Duodenal mucosa (tissue), 2 donors: ENCODE measurements around the gene RARRES2.

Source experiments
- H3K27ac ChIP-seq: one replicate; pipeline ENCODE4 v1.7.0; 2013; ENCODE audit warnings: low read depth, low read length
- H3K27me3 ChIP-seq, 2 donors: one replicate each; pipeline ENCODE4 v1.7.0; 2013; ENCODE audit warnings: low read length in 2 of 2, control low read depth in 1 of 2; ENCODE audit not compliant: insufficient read depth in 2 of 2, control insufficient read depth in 1 of 2
- H3K36me3 ChIP-seq, 2 donors: one replicate each; pipeline ENCODE4 v1.7.0; 2013; ENCODE audit warnings: low read length in 2 of 2, control low read depth in 1 of 2; ENCODE audit not compliant: insufficient read depth in 2 of 2, control insufficient read depth in 1 of 2
- H3K4me1 ChIP-seq, 2 donors: one replicate each; pipeline ENCODE4 v1.7.0; 2013; ENCODE audit warnings: low read length in 2 of 2, control low read depth in 1 of 2; ENCODE audit not compliant: insufficient read depth in 2 of 2, control insufficient read depth in 1 of 2
- H3K4me3 ChIP-seq, 2 donors: one replicate each; pipeline ENCODE4 v1.7.0; 2013; ENCODE audit warnings: low read length in 2 of 2, low read depth in 1 of 2
- H3K9ac ChIP-seq, 2 donors: one replicate each; pipeline ENCODE4 v1.7.0; 2013; ENCODE audit warnings: low read length in 2 of 2, low read depth in 1 of 2
- H3K9me3 ChIP-seq, 2 donors: one replicate each; pipeline ENCODE4 v1.7.0; 2013; ENCODE audit warnings: low read length in 2 of 2, control low read depth in 1 of 2; ENCODE audit not compliant: control insufficient read depth in 1 of 2

Gene RARRES2

DNA sequence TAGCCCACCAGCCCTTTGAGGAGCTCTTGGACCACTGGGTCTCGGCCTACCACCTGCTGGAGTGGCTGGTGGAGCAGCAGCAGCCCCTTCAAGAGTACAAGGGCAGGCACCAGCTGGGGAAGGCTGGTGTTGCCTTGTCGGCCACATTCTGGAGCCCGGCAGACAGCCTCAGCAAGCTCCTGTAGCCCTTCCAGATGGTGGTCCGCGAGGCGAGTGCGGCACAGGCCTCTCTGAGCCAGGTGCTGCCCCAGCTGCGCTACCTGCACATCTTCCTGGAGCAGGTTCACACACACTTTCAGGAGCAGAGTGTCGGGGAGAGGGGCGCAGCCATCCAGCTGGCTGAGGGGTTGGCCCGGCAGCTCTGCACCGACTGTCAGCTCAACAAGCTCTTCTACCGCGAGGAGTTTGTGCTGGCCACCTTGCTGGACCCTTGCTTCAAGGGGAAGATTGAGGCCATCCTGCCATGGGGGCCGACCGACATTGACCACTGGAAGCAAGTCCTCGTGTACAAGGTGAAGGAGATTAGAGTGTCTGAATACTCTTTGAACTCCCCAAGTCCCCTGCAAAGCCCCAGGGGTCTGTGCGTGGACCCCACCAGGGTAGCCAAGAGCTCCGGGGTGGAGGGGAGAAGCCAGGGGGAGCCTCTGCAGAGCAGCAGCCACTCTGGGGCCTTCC is 11.1 kb downstream of the RARRES2 start:
- Histone ChIP-seq H3K9ac (no peak overlapping the region), H3K27me3 (no peaks in the 10 kb centered on the region), H3K4me1 (peaks cover 0 to 11% of the 10 kb centered on the region in 2 donors), H3K27ac (no peak overlapping the region), H3K4me3 (no peak overlapping the region), H3K36me3 (peaks cover 7 to 28% of the 10 kb centered on the region in 2 donors), H3K9me3 (no peaks in the 10 kb centered on the region)

DNA sequence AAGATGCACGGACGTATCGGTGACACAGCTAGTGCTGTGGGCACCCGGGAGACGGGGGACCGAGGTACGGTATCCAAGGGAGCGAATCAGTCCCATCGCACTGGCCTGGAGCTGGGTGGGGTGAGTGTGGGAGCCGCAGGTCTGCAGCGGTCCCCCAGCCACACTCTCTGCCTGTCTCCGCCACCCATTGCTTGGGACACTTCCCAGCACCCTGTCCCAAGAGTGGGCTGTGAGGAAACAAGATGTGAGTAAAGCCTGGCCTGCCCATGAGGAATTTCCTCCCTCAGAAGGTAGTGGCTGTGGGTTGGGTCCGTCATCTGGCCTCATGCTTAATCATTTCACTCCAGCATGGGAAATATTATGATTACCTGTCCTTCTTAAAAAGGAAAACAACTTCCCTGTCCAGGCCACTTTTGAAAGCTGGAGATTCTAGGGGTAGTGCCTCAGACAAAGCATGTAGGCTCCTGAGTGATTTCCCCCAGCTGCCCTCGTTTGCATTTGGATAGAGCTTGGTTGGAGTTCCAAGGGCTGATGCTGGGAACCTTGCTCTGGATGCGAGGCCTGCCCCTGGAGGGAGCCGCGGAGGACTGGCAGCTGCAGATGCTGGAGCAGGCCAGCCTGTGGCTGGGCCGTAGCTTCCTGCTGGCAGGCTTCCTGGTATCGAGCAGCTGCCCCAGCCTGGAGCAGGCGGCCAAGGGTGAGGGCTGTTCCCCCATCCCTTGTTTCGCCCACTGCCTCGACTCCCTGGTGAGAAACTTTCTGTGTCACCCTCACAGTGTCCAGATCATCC is 11.9 kb downstream of the RARRES2 start:
- no peak overlapping the region for H3K9ac ChIP-seq
- peaks cover 7 to 29% of the 10 kb centered on the region in 2 donors for H3K36me3 ChIP-seq
- no peak overlapping the region for H3K27ac ChIP-seq

DNA sequence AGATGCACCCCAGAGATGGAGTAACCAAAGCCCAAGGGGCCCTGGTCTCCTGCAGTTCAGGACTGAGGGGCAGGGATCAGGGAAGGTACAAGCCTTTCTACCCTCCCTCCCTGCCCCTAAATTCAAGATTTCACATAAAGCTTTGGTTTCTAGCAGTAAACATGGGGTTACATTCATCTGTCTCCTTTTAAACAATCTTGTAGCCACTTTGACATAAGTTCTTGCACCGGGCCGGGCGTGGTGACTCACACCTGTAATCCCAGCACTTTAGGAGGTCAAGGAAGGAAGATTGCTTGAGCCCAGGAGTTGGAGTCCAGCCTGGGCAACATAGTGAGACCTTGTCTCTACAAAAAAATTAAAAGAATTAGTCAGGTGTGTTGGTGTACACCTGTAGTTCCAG is 14.1 kb downstream of the RARRES2 start:
- H3K27me3 ChIP-seq: no peaks in the 10 kb centered on the region
- peaks cover 22 to 24% of the 10 kb centered on the region in 2 donors for H3K4me1 ChIP-seq
- H3K4me3 ChIP-seq: no peak overlapping the region
- H3K36me3 ChIP-seq: peaks cover 7 to 29% of the 10 kb centered on the region in 2 donors
- no peaks in the 10 kb centered on the region for H3K9me3 ChIP-seq
- H3K27ac ChIP-seq: no peak overlapping the region
- no peak overlapping the region for H3K9ac ChIP-seq

More for the DNA sequence above, 11.9 kb downstream of the RARRES2 start:
- H3K4me3 ChIP-seq: no peak overlapping the region
- no peaks in the 10 kb centered on the region for H3K27me3 ChIP-seq
- H3K9me3 ChIP-seq: no peaks in the 10 kb centered on the region
- peaks cover 7 to 14% of the 10 kb centered on the region in 2 donors for H3K4me1 ChIP-seq

DNA sequence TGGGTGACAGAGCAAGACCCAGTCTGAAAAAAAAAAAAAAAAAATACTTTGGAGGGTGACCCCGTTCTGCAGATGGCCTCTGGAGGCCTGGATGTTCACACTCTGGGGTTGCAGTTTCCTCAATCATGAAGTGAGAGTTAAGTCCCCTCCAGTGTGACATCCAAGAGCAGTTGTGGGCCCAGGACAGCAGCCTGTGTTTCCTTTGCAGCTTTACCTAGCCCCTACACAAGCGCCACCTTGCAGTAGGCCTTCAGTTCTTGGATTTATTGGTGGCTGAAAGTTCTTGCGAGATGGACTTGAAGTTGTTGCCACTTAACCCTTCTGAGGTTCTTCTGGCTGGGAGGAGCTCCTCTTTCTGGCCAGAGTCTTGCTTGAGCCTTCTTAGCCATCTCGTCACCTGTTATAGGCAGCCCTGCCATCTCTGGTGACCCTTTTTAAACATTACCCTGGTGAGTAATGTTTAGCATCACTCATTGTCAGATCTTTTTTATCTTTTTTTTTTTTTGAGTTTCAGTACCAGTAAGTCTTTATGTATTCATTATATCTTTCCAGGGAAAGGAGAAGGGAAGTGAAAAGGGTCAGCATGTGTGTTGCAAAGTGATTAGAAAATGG is 14.7 kb downstream of the RARRES2 start:
- Histone ChIP-seq H3K9ac (no peak overlapping the region), H3K4me3 (no peak overlapping the region), H3K9me3 (no peaks in the 10 kb centered on the region), H3K4me1 (peaks cover 27% of the 10 kb centered on the region in 2 donors), H3K27me3 (no peaks in the 10 kb centered on the region), H3K36me3 (peaks cover 7 to 29% of the 10 kb centered on the region in 2 donors), H3K27ac (no peak overlapping the region)

DNA sequence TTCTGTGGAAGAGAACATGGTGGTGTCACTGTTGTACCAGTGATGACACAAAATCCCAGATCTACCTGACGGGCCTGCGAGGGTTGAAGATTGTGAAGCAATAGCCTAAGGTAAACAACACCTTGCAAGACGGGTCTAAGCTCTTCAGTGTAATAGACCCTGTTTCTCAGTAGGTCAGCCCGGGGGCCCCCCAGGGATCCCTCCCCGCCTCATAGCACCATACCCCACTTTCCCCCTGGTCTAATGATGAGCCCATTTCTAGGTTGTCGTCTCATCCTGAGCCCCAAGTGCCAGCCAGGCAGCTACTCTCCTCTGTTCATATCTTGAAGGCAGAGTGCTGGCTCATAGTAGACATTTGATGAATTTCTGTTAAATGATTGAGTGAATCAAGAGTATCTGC is 15.5 kb downstream of the RARRES2 start:
- Histone ChIP-seq H3K4me3 (no peak overlapping the region), H3K27ac (no peak overlapping the region), H3K9me3 (no peaks in the 10 kb centered on the region)

DNA sequence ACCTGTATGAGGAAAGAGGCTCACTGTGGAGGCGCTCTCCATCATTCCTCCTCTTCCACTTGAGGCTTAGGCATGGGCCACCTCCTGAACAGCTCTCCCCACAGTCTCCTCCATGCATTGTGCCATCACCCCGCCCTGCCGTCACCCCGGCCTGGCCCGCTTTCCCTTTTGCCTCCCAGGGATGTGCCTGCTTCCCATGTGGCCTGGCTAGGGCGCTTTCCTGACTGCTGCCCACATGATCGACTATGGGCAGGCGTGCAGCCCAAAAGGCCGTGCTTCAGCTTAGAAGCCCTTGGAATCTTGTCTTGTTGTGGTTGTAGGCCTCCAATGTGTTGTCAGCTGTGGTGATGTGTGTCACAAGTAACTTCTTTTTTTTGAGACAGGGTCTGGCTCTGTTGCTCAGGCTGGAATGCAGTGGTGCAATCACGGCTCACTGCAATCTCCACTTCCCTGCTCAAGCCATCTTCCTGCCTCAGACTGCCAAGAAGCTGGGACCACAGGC is 16.3 kb downstream of the RARRES2 start:
- H3K4me1 ChIP-seq: peaks cover 28% of the 10 kb centered on the region in 2 donors
- H3K9ac ChIP-seq: peak overlapping the region in 1 of 2 donors; percentile 89
- H3K9me3 ChIP-seq: no peaks in the 10 kb centered on the region
- H3K27ac ChIP-seq: no peak overlapping the region
- no peaks in the 10 kb centered on the region for H3K27me3 ChIP-seq
- H3K36me3 ChIP-seq: peaks cover 7 to 27% of the 10 kb centered on the region in 2 donors
- H3K4me3 ChIP-seq: no peak overlapping the region

More for the DNA sequence above, 15.5 kb downstream of the RARRES2 start:
- H3K9ac ChIP-seq: no peak overlapping the region
- peaks cover 7 to 29% of the 10 kb centered on the region in 2 donors for H3K36me3 ChIP-seq
- no peaks in the 10 kb centered on the region for H3K27me3 ChIP-seq
- peaks cover 28% of the 10 kb centered on the region in 2 donors for H3K4me1 ChIP-seq

DNA sequence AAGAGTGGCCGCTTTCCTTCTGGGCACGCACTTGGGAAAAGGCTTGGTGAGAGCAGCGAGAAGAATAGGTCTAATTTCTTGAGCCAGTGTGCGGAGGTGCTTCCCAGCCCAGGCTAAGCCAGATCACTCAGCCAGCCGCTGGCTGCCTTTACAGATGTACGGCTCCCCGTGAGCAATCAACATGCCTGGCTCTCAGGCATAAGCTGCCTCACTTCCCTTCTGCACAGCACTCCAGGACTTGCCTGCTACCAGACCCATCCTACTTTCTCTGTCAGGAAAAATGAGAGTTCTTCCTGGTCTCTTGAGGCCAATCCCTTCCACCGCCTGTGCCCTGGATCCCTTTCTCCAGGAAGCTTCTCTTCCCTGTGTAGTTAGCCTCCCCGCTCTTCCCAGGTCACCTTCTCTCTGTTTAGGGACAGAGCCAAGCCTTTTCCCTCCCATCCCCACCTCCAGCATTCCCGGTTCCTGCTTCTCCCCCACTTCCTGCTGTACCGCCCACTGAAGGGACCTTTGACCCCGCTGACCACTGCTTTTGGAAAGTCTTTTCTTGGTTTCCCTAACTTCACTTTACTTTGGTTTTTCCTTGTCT is 17.0 kb downstream of the RARRES2 start:
- H3K27ac ChIP-seq: peak overlapping the region; percentile 84
- H3K9me3 ChIP-seq: no peaks in the 10 kb centered on the region
- H3K4me3 ChIP-seq: peak overlapping the region; percentile 89 to 94
- H3K27me3 ChIP-seq: no peaks in the 10 kb centered on the region
- peak overlapping the region; percentile 79 to 89 for H3K9ac ChIP-seq
- peaks cover 7 to 20% of the 10 kb centered on the region in 2 donors for H3K36me3 ChIP-seq
- peaks cover 28% of the 10 kb centered on the region in 2 donors for H3K4me1 ChIP-seq

DNA sequence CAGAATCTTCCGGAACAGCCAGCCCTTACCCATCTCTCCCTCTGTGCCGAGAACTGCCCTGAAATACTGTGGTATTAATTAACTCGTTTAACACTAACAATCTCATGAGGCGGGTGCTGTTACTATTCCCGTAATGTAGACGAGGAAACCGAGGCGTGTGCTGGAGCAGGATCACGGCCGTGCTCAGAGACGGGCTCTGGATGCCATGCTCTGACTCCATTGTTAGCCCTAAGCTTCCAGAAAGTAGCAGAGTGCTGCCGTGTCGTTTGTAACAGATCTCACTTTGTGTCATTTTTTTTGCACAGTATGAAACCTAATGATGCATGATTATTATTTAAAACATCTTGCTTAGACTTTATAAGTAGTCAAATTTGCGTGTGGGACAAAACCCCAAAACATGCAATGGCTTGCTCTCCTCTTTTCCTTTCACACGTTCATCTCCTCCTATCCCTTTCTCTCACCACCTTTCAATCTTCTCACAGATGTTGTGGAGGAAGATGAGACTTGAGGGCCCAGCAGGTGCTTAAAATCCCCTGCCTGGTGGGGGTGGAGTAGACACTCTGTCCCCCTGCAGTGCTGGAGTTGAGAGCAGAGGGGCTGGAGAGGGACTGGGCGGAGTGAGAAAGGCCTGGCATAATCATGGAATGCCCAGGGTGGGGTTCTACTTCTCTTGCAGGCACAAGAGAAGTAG is 17.6 kb downstream of the RARRES2 start:
- Histone ChIP-seq H3K27ac (peak overlapping the region; percentile 84), H3K4me3 (peak overlapping the region; percentile 89 to 94), H3K9ac (peak overlapping the region; percentile 79 to 89), H3K4me1 (peaks cover 28% of the 10 kb centered on the region in 2 donors), H3K27me3 (no peaks in the 10 kb centered on the region), H3K9me3 (no peaks in the 10 kb centered on the region), H3K36me3 (peaks cover 6 to 14% of the 10 kb centered on the region in 2 donors)

DNA sequence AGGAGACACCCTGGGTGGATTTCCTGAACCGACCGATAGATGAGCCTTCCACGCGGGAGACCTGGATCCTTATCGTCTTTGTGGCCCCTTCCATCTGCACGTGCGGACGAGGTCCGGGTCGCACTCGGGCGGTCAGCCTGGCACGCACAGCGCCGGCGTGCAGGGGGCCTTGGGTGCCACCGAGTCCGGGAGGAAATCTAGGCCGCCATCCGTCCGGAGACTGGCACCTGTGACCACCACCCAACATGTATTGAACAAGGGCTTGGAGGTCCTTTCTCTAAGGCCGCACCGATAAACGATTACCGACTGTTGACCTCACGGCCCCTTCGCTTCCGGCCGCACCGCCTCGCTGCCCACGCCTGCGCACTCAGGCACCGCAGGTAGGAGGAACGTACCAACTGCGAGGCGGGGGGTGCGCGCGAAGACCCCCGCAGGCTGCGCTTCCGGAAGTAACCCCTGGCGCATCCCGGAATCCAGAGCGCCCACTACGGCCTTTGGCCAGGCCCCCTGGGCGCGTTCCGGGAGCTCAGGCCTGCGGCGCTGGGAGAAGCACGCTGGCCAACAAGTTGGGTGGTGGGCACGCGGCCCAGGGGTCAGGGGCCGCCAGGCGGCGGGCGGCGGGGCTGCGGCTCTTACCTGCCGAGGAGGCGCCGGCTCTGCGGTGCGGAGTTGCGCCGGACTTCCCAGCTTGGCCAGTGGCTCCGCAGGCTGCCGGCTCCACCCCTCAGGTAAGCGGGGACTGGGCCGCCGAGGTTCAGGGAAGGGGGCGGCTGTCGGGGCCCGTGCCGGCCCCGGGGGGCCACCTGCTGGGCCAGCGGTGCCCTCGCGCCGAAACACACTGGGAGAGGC is 18.4 kb downstream of the RARRES2 start, which contains the start of the genes ACTR3C and LRRC61:
Gene ACTR3C, minus strand, starts transcription at position 713 of the 849 bp plus-strand sequence. CDS start 28,249 bp downstream, outside the sequence.
Gene LRRC61, plus strand, starts transcription at position 523 of the 849 bp plus-strand sequence. CDS start 13,507 bp downstream, outside the sequence.
- peak within 1 kb of the TSS; percentile 89 to 94 for H3K4me3 ChIP-seq
- H3K36me3 ChIP-seq: peaks cover 0 to 7% of the 10 kb centered on the region in 2 donors
- H3K9me3 ChIP-seq: no peaks in the 10 kb centered on the region
- peaks cover 28% of the 10 kb centered on the region in 2 donors for H3K4me1 ChIP-seq
- peak within 1 kb of the TSS; percentile 79 to 89 for H3K9ac ChIP-seq
- peak within 1 kb of the TSS; percentile 84 for H3K27ac ChIP-seq
- H3K27me3 ChIP-seq: no peaks in the 10 kb centered on the region
